SK-N-SH (cell line): ENCODE data around the gene ZNF474.

Experiments used
- CHD2 ChIP-seq: fragments of 150-350 bp; IDR thresholded peaks from 2 replicates; pipeline ENCODE4 v1.6.1; 2018; ENCODE audit warnings: low read length; ENCODE audit not compliant: partially characterized antibody
- CTCF ChIP-seq: fragments of 200-600 bp; sonication (generic); IDR thresholded peaks from 2 replicates; pipeline ENCODE4 v1.6.1; 2017; ENCODE audit warnings: antibody characterized with exemption, mild to moderate bottlenecking, moderate library complexity
- FOSL2 ChIP-seq: IDR thresholded peaks from 2 replicates; pipeline ENCODE4 v1.4.0; 2012; ENCODE audit warnings: low read depth, mild to moderate bottlenecking, moderate library complexity, borderline replicate concordance
- SIN3A ChIP-seq: IDR thresholded peaks from 2 replicates; pipeline ENCODE4 v1.6.1; 2012; ENCODE audit warnings: low read depth, mild to moderate bottlenecking, low read length, moderate library complexity, borderline replicate concordance

GRCh38 chr5:122121479-122122465, 7.6 kb upstream of the ZNF474 start:
- TF ChIP-seq CTCF (no peak), FOSL2 (no peak), SIN3A (no peak), CHD2 (no peak)
